GM10847 (cell line): ENCODE data around the gene EFCAB14.

Experiments
- POLR2A ChIP-seq: IDR thresholded peaks from 2 replicates; pipeline ENCODE4 v1.6.1; 2011; ENCODE audit not compliant: insufficient read length; ENCODE audit errors: extremely low read depth

Gene EFCAB14

GRCh38 chr1:46718727-46719622, at the start of gene EFCAB14:
Gene EFCAB14 (minus strand): TSS chr1:46719114. CDS start chr1:46718087, 1,027 bp downstream.
- peak; percentile 61 for TF ChIP-seq POLR2A

GRCh38 chr1:46768445-46768844, 49.5 kb upstream of the EFCAB14 start:
- TF ChIP-seq POLR2A = no peak

DNA sequence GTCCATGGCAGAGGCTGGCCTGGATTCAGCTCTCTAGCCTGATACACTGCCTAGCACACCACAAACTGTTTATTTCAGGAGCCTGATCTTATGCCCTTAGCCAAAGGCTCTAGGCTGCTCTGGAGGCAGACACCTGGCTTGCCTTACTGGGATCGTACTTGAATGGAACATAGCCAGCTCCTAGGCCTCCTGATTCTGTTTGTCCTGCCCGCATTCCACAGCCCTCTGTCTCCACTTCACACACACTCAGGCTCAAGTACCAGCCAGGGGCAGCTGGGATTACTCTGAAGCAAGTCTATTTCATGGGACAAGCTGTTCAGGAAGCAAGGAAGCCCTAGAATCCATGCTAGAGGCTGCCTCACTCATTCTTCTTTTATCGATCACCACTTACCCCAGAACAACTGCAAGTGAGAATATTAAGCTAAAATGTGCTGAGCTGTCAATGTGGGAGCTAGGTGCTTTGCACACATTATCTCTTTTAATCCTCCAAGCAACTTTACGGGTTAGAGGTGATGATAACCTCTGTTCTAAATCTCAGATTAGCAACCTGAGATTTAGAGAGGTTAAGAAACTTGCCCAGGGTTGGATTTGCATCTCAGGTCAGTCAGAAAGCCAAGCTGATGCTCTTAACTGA, 48.9 kb upstream of the EFCAB14 start:
- TF ChIP-seq POLR2A = no peak

- no peak for TF ChIP-seq POLR2A
Observed at GRCh38 chr1:46764402-46764801, 45.5 kb upstream of the EFCAB14 start.

DNA sequence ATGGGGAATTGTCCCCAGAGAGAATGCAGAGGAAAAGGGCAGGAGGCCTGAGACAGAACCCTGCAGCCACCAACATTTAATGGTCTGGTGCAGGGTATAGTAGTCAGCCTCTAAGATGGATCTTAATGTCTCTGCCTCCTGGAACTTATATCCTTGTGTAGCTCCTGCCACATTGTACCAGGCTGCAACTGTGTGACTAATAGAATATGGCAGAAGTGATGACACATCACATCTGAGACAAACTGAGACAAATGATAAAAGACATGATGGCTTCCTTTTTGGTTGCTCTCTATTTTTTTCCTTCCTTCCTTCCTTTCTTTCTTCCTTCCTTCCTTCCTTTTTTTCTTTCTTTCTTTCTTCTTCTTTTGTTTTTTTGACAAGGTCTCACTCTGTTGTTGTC, 42.8 kb upstream of the EFCAB14 start:
- no peak for TF ChIP-seq POLR2A

DNA sequence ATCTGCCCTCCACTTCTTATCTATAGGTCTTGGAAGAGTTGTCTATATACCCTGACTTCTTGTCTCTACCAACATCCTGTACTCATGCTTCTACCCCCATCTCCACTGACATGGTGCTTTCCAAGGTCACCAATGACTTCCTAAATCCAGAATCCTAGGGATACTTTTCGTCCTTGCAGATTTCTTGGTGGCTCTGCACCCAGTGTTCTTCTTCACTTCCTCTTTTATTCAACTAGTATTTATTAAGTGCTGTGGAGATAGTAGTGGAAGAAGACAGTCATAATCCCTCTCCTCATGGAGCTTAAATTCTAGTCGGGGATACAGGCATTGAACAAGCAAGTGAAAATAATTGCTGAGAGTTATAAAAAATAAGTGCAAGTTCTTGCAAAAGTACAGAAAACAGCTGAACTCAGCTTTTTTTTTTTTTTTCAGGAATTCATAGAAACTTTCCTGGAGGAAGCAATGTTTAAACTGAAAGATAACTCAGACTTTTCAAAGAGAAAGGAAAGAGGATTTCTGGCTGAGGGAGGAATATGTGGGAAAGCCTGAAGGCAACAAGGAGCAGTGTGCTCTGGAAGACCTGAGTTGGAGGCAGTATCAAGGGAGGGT, 41.7 kb upstream of the EFCAB14 start:
- no peak for TF ChIP-seq POLR2A

DNA sequence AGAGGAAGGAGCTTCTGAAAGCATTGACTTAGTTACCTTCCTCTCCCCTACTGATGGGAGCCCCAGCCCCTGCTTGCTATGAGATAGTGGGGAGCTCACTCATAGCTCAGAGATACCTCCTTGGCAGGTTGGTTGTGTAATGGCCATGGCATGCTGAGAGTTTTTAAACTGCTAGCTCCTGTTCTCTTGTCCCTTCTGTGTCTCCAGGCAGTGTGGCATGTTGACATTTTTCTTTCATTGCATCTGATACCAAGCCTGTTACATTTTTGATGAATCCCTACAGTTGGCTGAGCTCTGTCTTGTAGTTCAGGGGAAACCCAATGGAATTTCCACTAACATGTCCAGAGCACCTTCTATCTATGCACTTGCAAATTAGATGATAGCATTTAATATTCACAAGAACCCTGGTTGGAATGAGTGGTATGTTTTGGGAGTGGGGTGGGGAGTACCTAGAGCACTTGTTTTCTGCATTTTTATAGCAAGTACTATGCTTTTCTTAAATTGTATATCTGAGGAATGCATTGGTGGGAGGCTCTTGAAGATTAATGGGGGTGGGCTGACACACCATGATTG, 39.1 kb upstream of the EFCAB14 start:
- no peak for TF ChIP-seq POLR2A

- no peak for TF ChIP-seq POLR2A
Observed at GRCh38 chr1:46757247-46757955, 38.5 kb upstream of the EFCAB14 start.

DNA sequence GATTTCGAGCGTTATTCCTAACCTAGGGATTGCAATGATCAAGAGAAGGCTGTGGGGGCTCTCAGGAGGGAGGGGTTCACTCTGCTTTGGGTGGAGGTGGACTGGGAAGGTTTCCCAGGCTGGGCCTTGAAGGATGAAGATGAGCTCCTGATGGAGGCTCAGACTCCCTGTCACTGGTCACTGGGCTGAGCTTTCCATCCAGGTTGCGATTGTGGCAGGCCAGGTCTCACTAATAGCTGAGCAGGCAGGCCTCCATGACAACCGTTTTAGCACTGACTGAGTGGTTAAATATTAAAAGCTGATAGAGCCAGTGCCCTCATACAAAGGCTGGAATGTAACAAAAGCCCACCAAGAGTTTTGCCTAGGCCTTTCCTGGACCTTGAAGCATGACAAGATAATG, 36.2 kb upstream of the EFCAB14 start:
- no peak for TF ChIP-seq POLR2A

DNA sequence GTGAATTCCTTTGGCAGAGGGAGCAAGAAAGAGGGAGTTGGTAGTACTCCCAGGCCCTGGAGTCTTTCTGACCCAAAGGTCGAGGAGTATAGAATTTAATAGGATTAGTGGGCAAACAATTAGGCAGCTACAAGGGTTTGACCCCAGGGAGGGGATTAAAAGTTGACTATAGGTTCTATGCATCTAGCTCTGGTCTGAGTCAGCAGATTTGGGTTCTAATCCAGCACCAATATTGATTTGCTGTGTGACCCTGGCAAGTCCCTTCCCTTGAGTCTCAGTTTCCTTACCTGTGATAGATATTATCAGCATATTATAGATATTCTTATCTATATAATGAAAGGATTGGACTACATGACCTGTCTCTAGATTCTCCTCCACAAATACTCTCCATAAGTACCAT, 35.1 kb upstream of the EFCAB14 start:
- no peak for TF ChIP-seq POLR2A

- no peak for TF ChIP-seq POLR2A
Observed at GRCh38 chr1:46749921-46750404, 31.0 kb upstream of the EFCAB14 start.

GRCh38 chr1:46749404-46749803, 30.5 kb upstream of the EFCAB14 start:
- TF ChIP-seq POLR2A = no peak

DNA sequence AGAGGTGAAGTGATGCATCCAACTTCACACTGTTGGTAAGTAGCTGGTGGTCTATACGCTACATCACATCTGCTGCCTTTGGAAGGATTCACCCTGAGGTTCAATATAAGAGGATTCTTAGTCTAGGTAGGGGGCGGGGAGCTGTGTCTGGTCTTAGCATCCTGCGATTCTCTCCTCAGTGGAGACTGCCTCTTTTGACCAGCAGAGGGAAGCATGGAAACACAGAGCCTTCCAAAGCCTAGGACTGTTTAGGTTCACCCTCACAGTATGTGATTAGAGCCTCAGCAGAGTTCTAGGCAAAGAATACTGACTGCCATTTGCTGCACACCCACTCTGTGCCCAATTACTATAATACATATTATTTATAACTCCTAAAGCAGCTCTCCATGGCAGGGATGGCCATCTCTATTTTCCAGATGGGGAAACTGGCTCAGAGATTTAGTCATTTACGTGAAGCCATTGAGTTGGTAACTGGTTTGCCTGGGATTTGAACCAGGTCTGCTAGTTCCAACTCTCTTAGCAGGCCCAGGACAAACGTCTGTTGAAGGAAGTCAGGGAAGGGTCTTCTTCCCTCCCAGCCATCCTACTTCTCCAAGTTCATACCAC, 28.9 kb upstream of the EFCAB14 start:
- no peak for TF ChIP-seq POLR2A

- TF ChIP-seq POLR2A = no peak
Observed at GRCh38 chr1:46742069-46742468, 23.2 kb upstream of the EFCAB14 start.
